Measurements from ENCODE around the gene CARD18. TPM values are rescaled to one million over a fixed set of nuclear protein-coding genes. Genes with fewer than 3 reads are reported as not detected.

The CARD18 gene
- total RNA-seq, 2 donors from 2014 or later: not detected

DNA sequence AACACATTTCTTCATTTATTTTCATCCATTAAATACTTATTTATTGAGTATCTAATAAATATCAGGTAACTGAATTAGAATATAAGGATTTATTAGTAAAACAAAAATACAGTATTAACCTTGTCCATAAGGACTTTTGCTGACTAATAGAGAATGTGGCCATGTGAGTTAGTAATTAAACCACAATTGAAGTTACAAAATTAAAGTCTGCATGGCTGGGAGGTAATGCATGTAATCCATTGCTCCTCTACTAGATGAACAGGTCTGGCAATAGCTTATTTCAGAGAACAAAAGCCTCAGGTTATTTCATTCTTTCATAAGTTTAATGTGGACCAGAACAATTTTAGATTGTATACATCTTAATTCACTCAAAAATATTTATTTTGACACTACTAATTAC lies 9.9 kb upstream of the CARD18 start:
- no peaks in the 10 kb centered on the region for H3K9me3 ChIP-seq (ENCODE audit: control insufficient read depth, low read length)
- no peaks in the 10 kb centered on the region for H3K27me3 Mint-ChIP-seq (ENCODE audit: insufficient read depth)
- no peaks in the 10 kb centered on the region for H3K4me1 Mint-ChIP-seq
- no peaks in the 10 kb centered on the region for H3K4me1 ChIP-seq (ENCODE audit: control insufficient read depth, insufficient read depth, low read length)
- no peaks in the 10 kb centered on the region for H3K9me3 Mint-ChIP-seq
- no peaks in the 10 kb centered on the region for H3K36me3 ChIP-seq (ENCODE audit: control insufficient read depth, insufficient read depth, low read length)
- no peaks in the 10 kb centered on the region for H3K36me3 Mint-ChIP-seq (ENCODE audit: low read depth)
- H3K4me3 Mint-ChIP-seq: no peak overlapping the region
- H3K27me3 ChIP-seq (ENCODE audit: control insufficient read depth, insufficient read depth, low read length, poor library complexity, severe bottlenecking): no peaks in the 10 kb centered on the region
- H3K27ac ChIP-seq (ENCODE audit: low read depth, low read length): no peak overlapping the region
- no peak overlapping the region for H3K4me3 ChIP-seq (ENCODE audit: low read length)
- no peak overlapping the region for H3K27ac Mint-ChIP-seq
- TF ChIP-seq, protein P1, sequence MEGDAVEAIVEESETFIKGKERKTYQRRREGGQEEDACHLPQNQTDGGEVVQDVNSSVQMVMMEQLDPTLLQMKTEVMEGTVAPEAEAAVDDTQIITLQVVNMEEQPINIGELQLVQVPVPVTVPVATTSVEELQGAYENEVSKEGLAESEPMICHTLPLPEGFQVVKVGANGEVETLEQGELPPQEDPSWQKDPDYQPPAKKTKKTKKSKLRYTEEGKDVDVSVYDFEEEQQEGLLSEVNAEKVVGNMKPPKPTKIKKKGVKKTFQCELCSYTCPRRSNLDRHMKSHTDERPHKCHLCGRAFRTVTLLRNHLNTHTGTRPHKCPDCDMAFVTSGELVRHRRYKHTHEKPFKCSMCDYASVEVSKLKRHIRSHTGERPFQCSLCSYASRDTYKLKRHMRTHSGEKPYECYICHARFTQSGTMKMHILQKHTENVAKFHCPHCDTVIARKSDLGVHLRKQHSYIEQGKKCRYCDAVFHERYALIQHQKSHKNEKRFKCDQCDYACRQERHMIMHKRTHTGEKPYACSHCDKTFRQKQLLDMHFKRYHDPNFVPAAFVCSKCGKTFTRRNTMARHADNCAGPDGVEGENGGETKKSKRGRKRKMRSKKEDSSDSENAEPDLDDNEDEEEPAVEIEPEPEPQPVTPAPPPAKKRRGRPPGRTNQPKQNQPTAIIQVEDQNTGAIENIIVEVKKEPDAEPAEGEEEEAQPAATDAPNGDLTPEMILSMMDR (conservative IDR thresholded peaks at IDR 0.05): no peak
- no peak overlapping the region for H3K9ac ChIP-seq (ENCODE audit: extremely low read depth, low read length, poor library complexity, severe bottlenecking)
- no peak for DNase-seq

DNA sequence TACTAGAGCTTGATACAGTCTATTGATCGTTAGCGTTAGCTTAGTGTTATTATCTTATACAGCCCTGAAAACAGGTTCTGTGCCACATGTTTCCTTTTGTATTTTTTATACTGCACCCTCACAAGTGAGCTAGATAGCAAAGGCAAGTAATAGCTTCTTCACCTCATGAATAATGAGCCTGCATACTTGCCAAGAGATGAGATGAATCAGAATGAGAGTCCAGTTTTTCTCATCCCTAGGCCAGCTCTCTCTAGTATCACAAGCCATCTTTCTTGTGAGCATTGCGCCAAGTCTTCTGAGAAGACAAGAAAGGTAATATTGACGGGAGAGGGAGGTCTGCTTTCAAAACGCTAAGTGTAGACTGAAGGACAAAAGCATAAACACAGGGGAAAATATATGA lies 8.7 kb upstream of the CARD18 start:
- H3K27ac Mint-ChIP-seq: no peak overlapping the region

DNA sequence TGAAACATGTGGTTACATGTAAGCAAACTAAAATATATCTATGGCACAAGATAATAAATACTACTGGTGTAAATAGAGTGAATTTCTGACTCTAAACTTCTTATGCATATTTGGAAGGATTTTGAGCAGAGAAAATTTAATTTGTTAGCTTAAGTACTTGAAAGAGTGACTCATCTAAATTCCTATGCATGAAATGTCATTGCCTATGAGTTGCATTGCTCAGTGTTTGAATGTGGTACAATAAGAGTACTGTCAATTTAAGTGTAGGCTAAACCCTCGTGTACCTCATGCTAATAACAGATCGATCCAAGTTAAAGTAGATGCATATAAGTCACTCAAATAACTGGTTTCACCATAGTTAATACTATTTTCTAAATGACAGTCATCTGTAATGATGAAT lies 5.3 kb upstream of the CARD18 start:
- TF ChIP-seq, protein P1 (conservative IDR thresholded peaks at IDR 0.05): no peak
- Histone ChIP-seq H3K4me1 (ENCODE audit: control insufficient read depth, insufficient read depth, low read length) (no peaks in the 10 kb centered on the region), H3K4me3 (ENCODE audit: low read length) (no peak overlapping the region), H3K27ac (ENCODE audit: low read depth, low read length) (no peak overlapping the region), H3K9me3 (ENCODE audit: control insufficient read depth, low read length) (no peaks in the 10 kb centered on the region), H3K36me3 (ENCODE audit: control insufficient read depth, insufficient read depth, low read length) (no peaks in the 10 kb centered on the region), H3K27me3 (ENCODE audit: control insufficient read depth, insufficient read depth, low read length, poor library complexity, severe bottlenecking) (no peaks in the 10 kb centered on the region), H3K9ac (ENCODE audit: extremely low read depth, low read length, poor library complexity, severe bottlenecking) (no peak overlapping the region)
- no peaks in the 10 kb centered on the region for H3K4me1 Mint-ChIP-seq
- H3K9me3 Mint-ChIP-seq: no peaks in the 10 kb centered on the region
- no peak overlapping the region for H3K4me3 Mint-ChIP-seq
- 84% methylated on average over 2 of the region's 2 CpGs; no CpG with 5 or more reads in 1 of the 2 experiments for WGBS, 2 experiments (ENCODE audit: insufficient coverage in 1 of 2, insufficient read length in 1 of 2)
- no peaks in the 10 kb centered on the region for H3K36me3 Mint-ChIP-seq (ENCODE audit: low read depth)
- no peak overlapping the region for H3K27ac Mint-ChIP-seq
- no peak for DNase-seq
- H3K27me3 Mint-ChIP-seq (ENCODE audit: insufficient read depth): no peaks in the 10 kb centered on the region

More for the DNA sequence above, 8.7 kb upstream of the CARD18 start:
- H3K27ac ChIP-seq (ENCODE audit: low read depth, low read length): no peak overlapping the region
- TF ChIP-seq, protein P1 (conservative IDR thresholded peaks at IDR 0.05): no peak
- no peaks in the 10 kb centered on the region for H3K36me3 Mint-ChIP-seq (ENCODE audit: low read depth)
- WGBS, 2 experiments (ENCODE audit: insufficient coverage in 1 of 2, insufficient read length in 1 of 2): 93 to 94% methylated on average over 5 of the region's 5 CpGs
- H3K9me3 Mint-ChIP-seq: no peaks in the 10 kb centered on the region
- no peaks in the 10 kb centered on the region for H3K4me1 ChIP-seq (ENCODE audit: control insufficient read depth, insufficient read depth, low read length)
- no peaks in the 10 kb centered on the region for H3K9me3 ChIP-seq (ENCODE audit: control insufficient read depth, low read length)
- no peaks in the 10 kb centered on the region for H3K27me3 ChIP-seq (ENCODE audit: control insufficient read depth, insufficient read depth, low read length, poor library complexity, severe bottlenecking)
- H3K4me3 Mint-ChIP-seq: no peak overlapping the region
- H3K36me3 ChIP-seq (ENCODE audit: control insufficient read depth, insufficient read depth, low read length): no peaks in the 10 kb centered on the region
- H3K4me1 Mint-ChIP-seq: no peaks in the 10 kb centered on the region
- no peaks in the 10 kb centered on the region for H3K27me3 Mint-ChIP-seq (ENCODE audit: insufficient read depth)
- H3K9ac ChIP-seq (ENCODE audit: extremely low read depth, low read length, poor library complexity, severe bottlenecking): no peak overlapping the region
- no peak for DNase-seq
- H3K4me3 ChIP-seq (ENCODE audit: low read length): no peak overlapping the region
